Neural progenitor cell (in vitro differentiated cells): Measurements from ENCODE around the gene GALNTL6. TPM values are rescaled to one million over a fixed set of nuclear protein-coding genes. Genes with fewer than 3 reads are reported as not detected.

Source experiments
- DNase-seq: peaks from one replicate; pipeline ENCODE4 v3.0.0-alpha.2; 2016; ENCODE audit warnings: low spot score
- H2AFZ ChIP-seq: fragments of 200-600 bp; sonication (generic); replicated peaks from 2 replicates; pipeline ENCODE4 v1.6.1; 2016; ENCODE audit warnings: antibody characterized with exemption
- H3F3A ChIP-seq: fragments of 200-600 bp; sonication (generic); 2 replicates; pipeline ENCODE4 v1.6.1; 2016; ENCODE audit warnings: antibody characterized with exemption, low read depth
- H3K27ac ChIP-seq: fragments of 200-600 bp; sonication (generic); 2 replicates; pipeline ENCODE4 v1.5.1; 2016; ENCODE audit warnings: mild to moderate bottlenecking
- H3K27me3 ChIP-seq: fragments of 200-600 bp; sonication (generic); 2 replicates; pipeline ENCODE4 v1.6.1; 2016; ENCODE audit warnings: mild to moderate bottlenecking, moderate library complexity
- H3K36me3 ChIP-seq: fragments of 200-600 bp; sonication (generic); 2 replicates; pipeline ENCODE4 v1.5.1; 2016
- H3K4me1 ChIP-seq: fragments of 200-600 bp; sonication (generic); 2 replicates; pipeline ENCODE4 v1.6.1; 2016; ENCODE audit warnings: mixed run types
- H3K4me2 ChIP-seq: fragments of 200-600 bp; sonication (generic); 2 replicates; pipeline ENCODE4 v1.6.1; 2016
- H3K4me3 ChIP-seq: fragments of 200-600 bp; sonication (generic); 2 replicates; pipeline ENCODE4 v1.5.1; 2016
- H3K79me2 ChIP-seq: fragments of 200-600 bp; sonication (generic); 2 replicates; pipeline ENCODE4 v1.6.1; 2016; ENCODE audit warnings: low read depth
- H3K9ac ChIP-seq: fragments of 200-600 bp; sonication (generic); 2 replicates; pipeline ENCODE4 v1.6.1; 2016
- H3K9me3 ChIP-seq: fragments of 200-600 bp; sonication (generic); 2 replicates; pipeline ENCODE4 v1.5.1; 2016; ENCODE audit warnings: low read depth
- H4K20me1 ChIP-seq: fragments of 200-600 bp; sonication (generic); 2 replicates; pipeline ENCODE4 v1.6.1; 2016; ENCODE audit warnings: low read depth
- H3K27ac Mint-ChIP-seq: 3 replicates; pipeline ENCODE4 v1.8.0; 2021; ENCODE audit warnings: mixed read lengths
- H3K27me3 Mint-ChIP-seq: 2 replicates; pipeline ENCODE4 v1.8.0; 2022; ENCODE audit warnings: low read depth, mild to moderate bottlenecking, inconsistent platforms, moderate library complexity, mixed read lengths; ENCODE audit not compliant: insufficient read depth
- H3K36me3 Mint-ChIP-seq: 3 replicates; pipeline ENCODE4 v1.8.0; 2021; ENCODE audit warnings: mixed read lengths
- H3K4me1 Mint-ChIP-seq: 3 replicates; pipeline ENCODE4 v1.8.0; 2021; ENCODE audit warnings: mixed read lengths
- H3K4me3 Mint-ChIP-seq: 3 replicates; pipeline ENCODE4 v1.8.0; 2021; ENCODE audit warnings: mild to moderate bottlenecking, moderate library complexity, mixed read lengths
- H3K9me3 Mint-ChIP-seq: 3 replicates; pipeline ENCODE4 v1.8.0; 2020; ENCODE audit warnings: mixed read lengths
- EZH2 ChIP-seq: fragments of 200-600 bp; sonication (generic); IDR thresholded peaks from 2 replicates; pipeline ENCODE4 v1.6.1; 2017; ENCODE audit warnings: antibody characterized with exemption, mild to moderate bottlenecking, moderate library complexity
- EZH2phosphoT487 ChIP-seq: fragments of 200-600 bp; sonication (generic); IDR thresholded peaks from 2 replicates; pipeline ENCODE4 v1.6.1; 2017; ENCODE audit warnings: antibody characterized with exemption
- total RNA-seq: library from RNA; depleted of rRNA; stranded (reverse); fragments of >200 nt; gene quantifications from 2 replicates; pipeline ENCODE4 v1.2.3, GENCODE V29; 2015; ENCODE audit warnings: low replicate concordance
- TF ChIP-seq, protein P1 (sequence below): fragments of 200-600 bp; sonication (generic); IDR thresholded peaks from 2 replicates; pipeline ENCODE4 v1.5.1; 2017; ENCODE audit warnings: antibody characterized with exemption, mild to moderate bottlenecking

Gene GALNTL6
- total RNA-seq, 1 donor from 2014 or later, result 0.15 TPM

DNA sequence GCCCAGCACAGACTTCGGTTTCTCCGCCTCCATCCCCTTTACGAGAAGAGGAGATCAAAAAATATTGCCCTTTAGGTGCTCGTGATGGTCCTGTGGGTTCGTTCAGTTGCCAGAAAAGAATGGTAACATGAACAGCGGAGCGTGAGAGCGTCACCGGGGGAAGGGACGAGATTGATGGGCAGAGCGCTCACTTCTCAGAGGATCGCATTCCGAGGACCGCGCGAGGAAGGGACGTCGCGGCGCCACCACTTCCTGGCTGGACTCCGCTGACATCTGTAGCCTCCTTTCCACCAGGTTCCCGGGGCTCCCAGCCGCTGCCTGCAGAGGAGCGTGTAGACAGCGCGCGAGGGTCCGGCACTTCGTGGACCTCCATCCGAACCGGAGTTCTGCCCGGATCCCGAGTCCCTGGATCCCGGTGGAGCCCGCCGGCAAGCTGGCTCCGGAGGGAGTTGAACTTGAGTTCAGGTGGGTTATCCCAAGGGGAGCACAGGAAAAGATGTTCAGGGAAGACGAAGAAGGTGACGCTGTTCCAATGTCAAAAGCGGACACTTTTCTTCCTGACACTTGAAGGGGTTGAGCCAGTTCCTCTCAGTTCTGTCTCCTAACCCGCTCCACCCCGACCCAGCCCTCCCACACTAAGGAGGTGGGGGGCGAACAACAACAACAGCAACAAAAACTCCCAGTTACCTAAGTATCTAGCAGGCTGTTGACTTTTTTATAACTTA is 484 bp downstream of the GALNTL6 start:
- Histone ChIP-seq H3K36me3 (no peaks in the 10 kb centered on the region), H3K9me3 (no peaks in the 10 kb centered on the region), H3K4me2 (peak overlapping the region; percentile 77), H3K9ac (no peak overlapping the region), H2AFZ (peak overlapping the region; percentile 64), H3K27ac (no peak overlapping the region), H4K20me1 (no peaks in the 10 kb centered on the region), H3F3A (peaks cover 11% of the 10 kb centered on the region), H3K27me3 (peaks cover 69% of the 10 kb centered on the region), H3K79me2 (no peaks in the 10 kb centered on the region), H3K4me3 (peak overlapping the region; percentile 62), H3K4me1 (peaks cover 12% of the 10 kb centered on the region)
- Mint-ChIP-seq H3K4me1 (peaks cover 7% of the 10 kb centered on the region), H3K27me3 (peaks cover 20% of the 10 kb centered on the region), H3K9me3 (no peaks in the 10 kb centered on the region), H3K27ac (no peak overlapping the region), H3K36me3 (no peaks in the 10 kb centered on the region), H3K4me3 (peak overlapping the region; percentile 95)
- DNase-seq, result peak; percentile 48
- TF ChIP-seq EZH2, result peak; percentile 85
- TF ChIP-seq EZH2phosphoT487, result peak; percentile 73
- TF ChIP-seq, protein P1, sequence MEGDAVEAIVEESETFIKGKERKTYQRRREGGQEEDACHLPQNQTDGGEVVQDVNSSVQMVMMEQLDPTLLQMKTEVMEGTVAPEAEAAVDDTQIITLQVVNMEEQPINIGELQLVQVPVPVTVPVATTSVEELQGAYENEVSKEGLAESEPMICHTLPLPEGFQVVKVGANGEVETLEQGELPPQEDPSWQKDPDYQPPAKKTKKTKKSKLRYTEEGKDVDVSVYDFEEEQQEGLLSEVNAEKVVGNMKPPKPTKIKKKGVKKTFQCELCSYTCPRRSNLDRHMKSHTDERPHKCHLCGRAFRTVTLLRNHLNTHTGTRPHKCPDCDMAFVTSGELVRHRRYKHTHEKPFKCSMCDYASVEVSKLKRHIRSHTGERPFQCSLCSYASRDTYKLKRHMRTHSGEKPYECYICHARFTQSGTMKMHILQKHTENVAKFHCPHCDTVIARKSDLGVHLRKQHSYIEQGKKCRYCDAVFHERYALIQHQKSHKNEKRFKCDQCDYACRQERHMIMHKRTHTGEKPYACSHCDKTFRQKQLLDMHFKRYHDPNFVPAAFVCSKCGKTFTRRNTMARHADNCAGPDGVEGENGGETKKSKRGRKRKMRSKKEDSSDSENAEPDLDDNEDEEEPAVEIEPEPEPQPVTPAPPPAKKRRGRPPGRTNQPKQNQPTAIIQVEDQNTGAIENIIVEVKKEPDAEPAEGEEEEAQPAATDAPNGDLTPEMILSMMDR, result no peak

DNA sequence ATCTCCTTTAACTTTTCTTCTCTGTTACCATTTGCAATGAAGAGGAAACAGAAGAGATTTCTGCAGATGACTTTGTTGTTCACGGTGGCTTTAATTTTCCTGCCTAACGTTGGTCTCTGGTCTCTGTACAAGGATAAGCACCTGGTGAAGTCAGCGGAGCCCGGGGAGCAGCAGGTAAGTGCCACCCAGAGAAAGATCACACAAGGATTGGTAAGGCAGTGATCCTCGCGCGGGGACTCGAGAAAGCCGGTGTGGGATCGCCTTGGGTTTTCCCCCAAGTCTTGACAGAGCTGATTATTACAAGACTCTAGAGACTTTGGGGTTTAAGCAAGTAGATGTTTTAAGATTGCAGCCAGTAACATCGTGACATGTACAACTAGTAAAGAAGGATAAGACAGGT is 1.3 kb downstream of the GALNTL6 start:
- Histone ChIP-seq H3F3A (peaks cover 11% of the 10 kb centered on the region), H3K27ac (no peak overlapping the region), H3K9me3 (no peaks in the 10 kb centered on the region), H3K4me2 (no peak overlapping the region), H3K4me3 (no peak overlapping the region), H3K36me3 (no peaks in the 10 kb centered on the region), H3K4me1 (peaks cover 12% of the 10 kb centered on the region), H3K9ac (no peak overlapping the region), H4K20me1 (no peaks in the 10 kb centered on the region), H2AFZ (no peak overlapping the region), H3K79me2 (no peaks in the 10 kb centered on the region), H3K27me3 (peaks cover 69% of the 10 kb centered on the region)
- Mint-ChIP-seq H3K4me3 (peak overlapping the region; percentile 95), H3K27me3 (peaks cover 20% of the 10 kb centered on the region), H3K27ac (no peak overlapping the region), H3K36me3 (no peaks in the 10 kb centered on the region), H3K9me3 (no peaks in the 10 kb centered on the region), H3K4me1 (peaks cover 16% of the 10 kb centered on the region)
- TF ChIP-seq EZH2phosphoT487 (no peak), EZH2 (no peak)
- TF ChIP-seq, protein P1, result no peak
- peak; percentile 3 for DNase-seq

DNA sequence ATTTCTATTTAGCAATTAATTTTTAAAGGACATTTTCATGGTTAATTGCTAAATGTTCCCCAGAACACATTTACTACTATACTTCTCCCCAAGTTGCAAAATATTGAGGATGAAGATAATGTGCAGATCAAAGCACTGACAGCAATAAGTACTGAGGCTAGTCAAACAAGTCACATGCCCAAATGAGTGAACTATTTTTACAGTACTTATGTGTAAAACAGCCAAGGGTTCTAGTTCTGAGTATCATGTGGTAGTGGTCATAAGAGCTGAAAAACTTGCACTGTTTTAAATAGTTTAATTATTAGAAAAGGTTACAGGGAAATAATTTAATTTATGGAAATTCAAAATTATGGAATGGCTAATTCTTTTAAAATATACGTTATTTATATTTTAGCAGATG is 3.8 kb downstream of the GALNTL6 start:
- Mint-ChIP-seq H3K27ac (no peak overlapping the region), H3K36me3 (no peaks in the 10 kb centered on the region), H3K4me3 (no peak overlapping the region), H3K27me3 (peaks cover 20% of the 10 kb centered on the region), H3K4me1 (peaks cover 16% of the 10 kb centered on the region), H3K9me3 (no peaks in the 10 kb centered on the region)
- Histone ChIP-seq H3K79me2 (no peaks in the 10 kb centered on the region), H3F3A (peaks cover 11% of the 10 kb centered on the region), H3K9me3 (no peaks in the 10 kb centered on the region), H3K27me3 (peaks cover 52% of the 10 kb centered on the region), H2AFZ (no peak overlapping the region), H3K36me3 (no peaks in the 10 kb centered on the region), H3K4me3 (no peak overlapping the region), H4K20me1 (no peaks in the 10 kb centered on the region), H3K4me2 (no peak overlapping the region), H3K9ac (no peak overlapping the region), H3K4me1 (peaks cover 10% of the 10 kb centered on the region), H3K27ac (no peak overlapping the region)
- no peak for DNase-seq
- TF ChIP-seq EZH2, result no peak
- TF ChIP-seq, protein P1, result no peak
- TF ChIP-seq EZH2phosphoT487, result no peak
